ENCODE results near the gene HECW1.

Gene HECW1

GRCh38 chr7:43179393-43179792, 66.9 kb downstream of the HECW1 start:
- Histone ChIP-seq H3K4me3 (ENCODE audit: low read length, poor library complexity, severe bottlenecking) (no peak overlapping the region), H3K9ac (ENCODE audit: low read depth, low read length, poor library complexity, severe bottlenecking) (no peak overlapping the region), H3K4me1 (ENCODE audit: insufficient read depth, low read length, poor library complexity, severe bottlenecking) (no peaks in the 10 kb centered on the region), H3K9me2 (replicated peaks; ENCODE audit: low read depth, low read length) (no peaks in the 10 kb centered on the region), H3F3A (ENCODE audit: low read depth) (no peaks in the 10 kb centered on the region), H3K79me2 (ENCODE audit: insufficient read depth, low read length) (no peaks in the 10 kb centered on the region), H3K9me3 (ENCODE audit: insufficient read depth, low read depth, low read length) (no peaks in the 10 kb centered on the region), H3K27me3 (ENCODE audit: insufficient read depth, low read length, poor library complexity, severe bottlenecking) (no peaks in the 10 kb centered on the region), H2AFZ (ENCODE audit: low read length) (no peak overlapping the region), H3K4me2 (ENCODE audit: low read depth, low read length, poor library complexity, severe bottlenecking) (no peak overlapping the region), H3K36me3 (ENCODE audit: insufficient read depth, low read length) (no peaks in the 10 kb centered on the region), H4K20me1 (ENCODE audit: insufficient read depth, low read length, poor library complexity, severe bottlenecking) (no peaks in the 10 kb centered on the region)
- no peak for TF ChIP-seq EZH2phosphoT487 (IDR thresholded peaks at IDR 0.05; ENCODE audit: borderline replicate concordance)

- H3K4me2 ChIP-seq (ENCODE audit: low read depth, low read length, poor library complexity, severe bottlenecking), result no peak overlapping the region
- no peak overlapping the region for H3K9ac ChIP-seq (ENCODE audit: low read depth, low read length, poor library complexity, severe bottlenecking)
- no peaks in the 10 kb centered on the region for H3K9me2 ChIP-seq (replicated peaks; ENCODE audit: low read depth, low read length)
- no peak overlapping the region for H3K4me3 ChIP-seq (ENCODE audit: low read length, poor library complexity, severe bottlenecking)
- no peak overlapping the region for H2AFZ ChIP-seq (ENCODE audit: low read length)
- no peaks in the 10 kb centered on the region for H3K27me3 ChIP-seq (ENCODE audit: insufficient read depth, low read length, poor library complexity, severe bottlenecking)
- no peaks in the 10 kb centered on the region for H3K9me3 ChIP-seq (ENCODE audit: insufficient read depth, low read depth, low read length)
- H3K79me2 ChIP-seq (ENCODE audit: insufficient read depth, low read length), result no peaks in the 10 kb centered on the region
- TF ChIP-seq EZH2phosphoT487 (IDR thresholded peaks at IDR 0.05; ENCODE audit: borderline replicate concordance), result no peak
- TF ChIP-seq CTCF (conservative IDR thresholded peaks at IDR 0.05; ENCODE audit: low read length), result no peak
- no peaks in the 10 kb centered on the region for H4K20me1 ChIP-seq (ENCODE audit: insufficient read depth, low read length, poor library complexity, severe bottlenecking)
- H3K4me1 ChIP-seq (ENCODE audit: insufficient read depth, low read length, poor library complexity, severe bottlenecking), result no peaks in the 10 kb centered on the region
- no peaks in the 10 kb centered on the region for H3K36me3 ChIP-seq (ENCODE audit: insufficient read depth, low read length)
- no peaks in the 10 kb centered on the region for H3F3A ChIP-seq (ENCODE audit: low read depth)
These were observed 80.5 kb downstream of the HECW1 start for GRCh38 chr7:43192806-43193460.

GRCh38 chr7:43193893-43194292, 81.4 kb downstream of the HECW1 start:
- TF ChIP-seq CTCF (conservative IDR thresholded peaks at IDR 0.05; ENCODE audit: low read length) (no peak), EZH2phosphoT487 (IDR thresholded peaks at IDR 0.05; ENCODE audit: borderline replicate concordance) (no peak)

GRCh38 chr7:43195256-43195655, 82.8 kb downstream of the HECW1 start:
- Histone ChIP-seq H2AFZ (ENCODE audit: low read length) (no peak overlapping the region), H3K27me3 (ENCODE audit: insufficient read depth, low read length, poor library complexity, severe bottlenecking) (no peaks in the 10 kb centered on the region), H3K9ac (ENCODE audit: low read depth, low read length, poor library complexity, severe bottlenecking) (no peak overlapping the region), H3K79me2 (ENCODE audit: insufficient read depth, low read length) (no peaks in the 10 kb centered on the region), H3K9me3 (ENCODE audit: insufficient read depth, low read depth, low read length) (no peaks in the 10 kb centered on the region), H3K36me3 (ENCODE audit: insufficient read depth, low read length) (no peaks in the 10 kb centered on the region), H4K20me1 (ENCODE audit: insufficient read depth, low read length, poor library complexity, severe bottlenecking) (no peaks in the 10 kb centered on the region), H3K9me2 (replicated peaks; ENCODE audit: low read depth, low read length) (no peaks in the 10 kb centered on the region), H3F3A (ENCODE audit: low read depth) (no peaks in the 10 kb centered on the region), H3K4me2 (ENCODE audit: low read depth, low read length, poor library complexity, severe bottlenecking) (no peak overlapping the region), H3K4me1 (ENCODE audit: insufficient read depth, low read length, poor library complexity, severe bottlenecking) (no peaks in the 10 kb centered on the region), H3K4me3 (ENCODE audit: low read length, poor library complexity, severe bottlenecking) (no peak overlapping the region)
- no peak for TF ChIP-seq CTCF (conservative IDR thresholded peaks at IDR 0.05; ENCODE audit: low read length)

More at GRCh38 chr7:43193893-43194292, 81.4 kb downstream of the HECW1 start:
- Histone ChIP-seq H3K9me2 (replicated peaks; ENCODE audit: low read depth, low read length) (no peaks in the 10 kb centered on the region), H3K27me3 (ENCODE audit: insufficient read depth, low read length, poor library complexity, severe bottlenecking) (no peaks in the 10 kb centered on the region), H4K20me1 (ENCODE audit: insufficient read depth, low read length, poor library complexity, severe bottlenecking) (no peaks in the 10 kb centered on the region), H3K4me3 (ENCODE audit: low read length, poor library complexity, severe bottlenecking) (no peak overlapping the region), H3K79me2 (ENCODE audit: insufficient read depth, low read length) (no peaks in the 10 kb centered on the region), H3K4me2 (ENCODE audit: low read depth, low read length, poor library complexity, severe bottlenecking) (no peak overlapping the region), H3K4me1 (ENCODE audit: insufficient read depth, low read length, poor library complexity, severe bottlenecking) (no peaks in the 10 kb centered on the region), H3K36me3 (ENCODE audit: insufficient read depth, low read length) (no peaks in the 10 kb centered on the region), H3K9ac (ENCODE audit: low read depth, low read length, poor library complexity, severe bottlenecking) (no peak overlapping the region), H2AFZ (ENCODE audit: low read length) (no peak overlapping the region), H3K9me3 (ENCODE audit: insufficient read depth, low read depth, low read length) (no peaks in the 10 kb centered on the region), H3F3A (ENCODE audit: low read depth) (no peaks in the 10 kb centered on the region)
